IPS DF 6.9 (cell line): Measurements from ENCODE around the gene THY1.
"Not testable (repeated sequence)": the region's sequence is repeated elsewhere in the genome, so short reads cannot be mapped to it uniquely, and the experiment has no call there.

Source experiments
- DNase-seq: peaks from one replicate; pipeline ENCODE4 v3.0.0-alpha.2; 2013; ENCODE audit warnings: low read depth, low spot score
- H3K27ac ChIP-seq: one replicate; pipeline ENCODE4 v1.5.1; 2013; ENCODE audit warnings: low read length, control low read depth
- H3K27me3 ChIP-seq: 2 replicates; pipeline ENCODE4 v1.6.1; 2013; ENCODE audit warnings: mild to moderate bottlenecking, low read length; ENCODE audit not compliant: control insufficient read depth, insufficient read depth
- H3K36me3 ChIP-seq: 2 replicates; pipeline ENCODE4 v1.6.1; 2013; ENCODE audit warnings: low read length; ENCODE audit not compliant: control insufficient read depth, insufficient read depth
- H3K4me1 ChIP-seq: 2 replicates; pipeline ENCODE4 v1.6.1; 2013; ENCODE audit warnings: low read length; ENCODE audit not compliant: control insufficient read depth, insufficient read depth
- H3K4me3 ChIP-seq: 2 replicates; pipeline ENCODE4 v1.5.1; 2013; ENCODE audit warnings: mild to moderate bottlenecking, low read length
- H3K9me3 ChIP-seq: 2 replicates; pipeline ENCODE4 v1.6.1; 2013; ENCODE audit warnings: low read length, inconsistent platforms; ENCODE audit not compliant: control insufficient read depth, insufficient read depth
- WGBS: extraction: QIAGEN DNeasy Blood & Tissue Kit; methylation state at CpG from one replicate; pipeline ENCODE4 v1.1.7; 2013; ENCODE audit warnings: mixed read lengths, missing lambda C conversion rate; ENCODE audit not compliant: insufficient read length, insufficient coverage; 5-methylcytosine and 5-hydroxymethylcytosine counted together

Gene THY1

GRCh38 chr11:119388103-119388502 is 34.9 kb downstream of the THY1 start:
- Histone ChIP-seq H3K4me3 (no peak overlapping the region), H3K4me1 (no peaks in the 10 kb centered on the region), H3K36me3 (no peaks in the 10 kb centered on the region), H3K9me3 (no peaks in the 10 kb centered on the region), H3K27ac (no peak overlapping the region), H3K27me3 (no peaks in the 10 kb centered on the region)
- DNase-seq: no peak
- WGBS: no CpG with 5 or more reads among the region's 7 CpGs

GRCh38 chr11:119384332-119384731 is 38.6 kb downstream of the THY1 start:
- Histone ChIP-seq H3K27ac (no peak overlapping the region), H3K27me3 (peaks cover 3% of the 10 kb centered on the region; the same call in 1 of the 2 replicates), H3K36me3 (no peaks in the 10 kb centered on the region), H3K9me3 (no peaks in the 10 kb centered on the region), H3K4me3 (no peak overlapping the region), H3K4me1 (peaks cover 9% of the 10 kb centered on the region; the same call in 1 of the 2 replicates)
- no peak for DNase-seq
- 100% methylated on average over 2 of the region's 2 CpGs for WGBS

- not testable (repeated sequence) for H3K9me3 ChIP-seq, H3K27ac ChIP-seq, H3K36me3 ChIP-seq, H3K4me3 ChIP-seq, H3K27me3 ChIP-seq, DNase-seq
- WGBS: no CpG with 5 or more reads among the region's 14 CpGs
- peaks cover 16% of the 10 kb centered on the region for H3K4me1 ChIP-seq
These were observed 40.5 kb downstream of the THY1 start for GRCh38 chr11:119382513-119382912.

GRCh38 chr11:119382101-119382500 is 40.9 kb downstream of the THY1 start:
- H3K27ac ChIP-seq: no peak overlapping the region
- peaks cover 3% of the 10 kb centered on the region; the same call in 1 of the 2 replicates for H3K27me3 ChIP-seq

GRCh38 chr11:119381181-119381988 is 41.6 kb downstream of the THY1 start, which contains the start of gene USP2:
USP2 (minus strand) TSS chr11:119381690; CDS start chr11:119373480, 8,210 bp downstream.
- no CpG with 5 or more reads among the region's 54 CpGs for WGBS
- H3K4me3 ChIP-seq: peak within 1 kb of the TSS; percentile 51; the same call in 1 of the 2 replicates

More at GRCh38 chr11:119382101-119382500, 40.9 kb downstream of the THY1 start:
- no peak for DNase-seq
- no peaks in the 10 kb centered on the region for H3K36me3 ChIP-seq
- H3K9me3 ChIP-seq: no peaks in the 10 kb centered on the region
- peak overlapping the region; percentile 51; the same call in 1 of the 2 replicates for H3K4me3 ChIP-seq
- peaks cover 16% of the 10 kb centered on the region for H3K4me1 ChIP-seq
- WGBS: no CpG with 5 or more reads among the region's 9 CpGs

GRCh38 chr11:119380827-119381180 is 42.2 kb downstream of the THY1 start:
- no peak for DNase-seq

More at GRCh38 chr11:119381181-119381988, 41.6 kb downstream of the THY1 start, which contains the start of gene USP2:
- H3K4me1 ChIP-seq: peaks cover 19% of the 10 kb centered on the region
- DNase-seq: peak; percentile 84
- peaks cover 3% of the 10 kb centered on the region; the same call in 1 of the 2 replicates for H3K27me3 ChIP-seq
- no peak within 1 kb of the TSS for H3K27ac ChIP-seq
- H3K9me3 ChIP-seq: no peaks in the 10 kb centered on the region
- H3K36me3 ChIP-seq: no peaks in the 10 kb centered on the region

GRCh38 chr11:119380160-119380826 is 42.7 kb downstream of the THY1 start:
- no CpG with 5 or more reads among the region's 13 CpGs for WGBS
- Histone ChIP-seq H3K36me3 (no peaks in the 10 kb centered on the region), H3K4me3 (no peak overlapping the region)

More at GRCh38 chr11:119380827-119381180, 42.2 kb downstream of the THY1 start:
- Histone ChIP-seq H3K4me3 (peak overlapping the region; percentile 51; the same call in 1 of the 2 replicates), H3K4me1 (peaks cover 22% of the 10 kb centered on the region), H3K27me3 (peaks cover 3% of the 10 kb centered on the region; the same call in 1 of the 2 replicates), H3K9me3 (no peaks in the 10 kb centered on the region), H3K27ac (no peak overlapping the region), H3K36me3 (no peaks in the 10 kb centered on the region)
- WGBS: no CpG with 5 or more reads among the region's 10 CpGs

GRCh38 chr11:119378851-119379465 is 44.0 kb downstream of the THY1 start:
- no peak for DNase-seq
- H3K9me3 ChIP-seq: no peaks in the 10 kb centered on the region
- H3K27ac ChIP-seq: no peak overlapping the region
- no CpG with 5 or more reads among the region's 10 CpGs for WGBS
- H3K36me3 ChIP-seq: no peaks in the 10 kb centered on the region
- peaks cover 23% of the 10 kb centered on the region for H3K4me1 ChIP-seq
- H3K27me3 ChIP-seq: peaks cover 3% of the 10 kb centered on the region; the same call in 1 of the 2 replicates
- H3K4me3 ChIP-seq: no peak overlapping the region

More at GRCh38 chr11:119380160-119380826, 42.7 kb downstream of the THY1 start:
- H3K27ac ChIP-seq: no peak overlapping the region
- peaks cover 3% of the 10 kb centered on the region; the same call in 1 of the 2 replicates for H3K27me3 ChIP-seq
- peaks cover 23% of the 10 kb centered on the region for H3K4me1 ChIP-seq
- DNase-seq: no peak
- H3K9me3 ChIP-seq: no peaks in the 10 kb centered on the region

- H3K27ac ChIP-seq: no peak overlapping the region
- no peaks in the 10 kb centered on the region for H3K9me3 ChIP-seq
- no peaks in the 10 kb centered on the region for H3K36me3 ChIP-seq
- no peak overlapping the region for H3K4me3 ChIP-seq
- DNase-seq: no peak
- peaks cover 3% of the 10 kb centered on the region; the same call in 1 of the 2 replicates for H3K27me3 ChIP-seq
- WGBS: no CpG with 5 or more reads among the region's 6 CpGs
- peaks cover 23% of the 10 kb centered on the region for H3K4me1 ChIP-seq
These were observed 44.9 kb downstream of the THY1 start for GRCh38 chr11:119377961-119378667.
